ENCODE data around the gene RNU6-1. TPM values are rescaled to one million over a fixed set of nuclear protein-coding genes. Genes with fewer than 3 reads are reported as not detected.

RNU6-1 gene
- total and polyA plus RNA-seq, 2 donors (not counting 3 experiments of a cell fraction or from before 2014, with no cell fraction given) = not detected

DNA sequence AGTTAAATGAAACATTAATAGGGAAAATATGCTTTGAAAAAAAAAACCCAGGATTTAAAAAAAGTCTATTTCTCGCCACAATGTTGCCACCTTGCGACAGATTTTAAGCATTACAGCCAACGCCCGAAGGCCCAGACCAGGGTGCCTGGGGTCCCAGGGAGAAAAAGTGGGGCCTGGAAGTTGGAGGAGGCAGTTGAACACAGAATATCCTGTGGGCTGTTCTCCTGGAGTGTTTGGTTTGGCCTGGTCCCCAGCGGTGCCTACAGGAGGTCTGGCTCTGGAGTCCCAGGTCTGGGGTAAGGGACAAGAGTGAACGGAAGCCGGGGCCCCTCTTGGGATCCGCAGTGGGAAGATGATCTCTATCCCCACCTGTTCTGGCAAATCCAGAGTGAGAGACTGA lies 3.4 kb downstream of the RNU6-1 start:
- CTCF ChIA-PET = interaction anchor here (0.7 to 2.4 kb wide), 28 partner anchors 11 to 890 kb away, joined by 3 to 111 read pairs (median 4); partner anchors contain the start of gene C15orf61
- intact Hi-C loops (cut with micrococcal nuclease) = loop anchor here (1.0 to 5.0 kb wide), 5 partner anchors 315 to 890 kb away; partner anchors contain the start of gene C15orf61
- Histone ChIP-seq H3K36me3 (ENCODE audit: control insufficient read depth in 2 of 2, extremely low read depth in 1 of 2, insufficient read depth in 2 of 2, low read length in 2 of 2) (no peaks in the 10 kb centered on the region), H3K27me3 (ENCODE audit: control insufficient read depth in 2 of 2, insufficient read depth in 2 of 2, low read length in 2 of 2) (peaks cover 52 to 58% of the 10 kb centered on the region in 2 experiments), H3K4me2 (ENCODE audit: insufficient read depth, low read length) (peak overlapping the region; percentile 65), H4K20me1 (replicated peaks; ENCODE audit: control insufficient read depth, extremely low read depth, insufficient read depth, low read length) (no peaks in the 10 kb centered on the region), H3K9me1 (replicated peaks; ENCODE audit: control insufficient read depth, extremely low read depth, insufficient read depth, low read length) (no peaks in the 10 kb centered on the region), H3K79me2 (ENCODE audit: control insufficient read depth, insufficient read depth, low read length) (no peaks in the 10 kb centered on the region), H3K4me1 (ENCODE audit: control insufficient read depth, extremely low read depth, insufficient read depth, low read length) (peaks cover 42% of the 10 kb centered on the region), H3K9me3 (replicated peaks; ENCODE audit: control insufficient read depth, insufficient read depth, low read length) (no peaks in the 10 kb centered on the region), H3K27ac (ENCODE audit: insufficient read depth, low read depth, low read length) (no peak overlapping the region), H3K9ac (replicated peaks; ENCODE audit: extremely low read depth, insufficient read depth, low read length) (no peak overlapping the region), H3K4me3 (replicated peaks in 1 of 3; ENCODE audit: insufficient read depth in 1 of 3, low read depth in 1 of 3, low read length in 3 of 3) (peak overlapping the region in 1 of 3 experiments; percentile 47), H2AFZ (ENCODE audit: low read depth, low read length) (no peak overlapping the region)
- no TSS peak for BruUV-seq (replicated peaks)
- FAIRE-seq (peak; percentile 89), DNase-seq (ENCODE audit: low read depth, low spot score) (peak; percentile 52)
- POLR2A ChIA-PET = no interaction called here
- TF ChIP-seq FOS (IDR thresholded peaks at IDR 0.05; ENCODE audit: borderline replicate concordance, insufficient read depth, low read length) = no peak
- TF ChIP-seq MYC (IDR thresholded peaks at IDR 0.05; ENCODE audit: low read depth, low read length) = no peak
- TF ChIP-seq, protein P1, sequence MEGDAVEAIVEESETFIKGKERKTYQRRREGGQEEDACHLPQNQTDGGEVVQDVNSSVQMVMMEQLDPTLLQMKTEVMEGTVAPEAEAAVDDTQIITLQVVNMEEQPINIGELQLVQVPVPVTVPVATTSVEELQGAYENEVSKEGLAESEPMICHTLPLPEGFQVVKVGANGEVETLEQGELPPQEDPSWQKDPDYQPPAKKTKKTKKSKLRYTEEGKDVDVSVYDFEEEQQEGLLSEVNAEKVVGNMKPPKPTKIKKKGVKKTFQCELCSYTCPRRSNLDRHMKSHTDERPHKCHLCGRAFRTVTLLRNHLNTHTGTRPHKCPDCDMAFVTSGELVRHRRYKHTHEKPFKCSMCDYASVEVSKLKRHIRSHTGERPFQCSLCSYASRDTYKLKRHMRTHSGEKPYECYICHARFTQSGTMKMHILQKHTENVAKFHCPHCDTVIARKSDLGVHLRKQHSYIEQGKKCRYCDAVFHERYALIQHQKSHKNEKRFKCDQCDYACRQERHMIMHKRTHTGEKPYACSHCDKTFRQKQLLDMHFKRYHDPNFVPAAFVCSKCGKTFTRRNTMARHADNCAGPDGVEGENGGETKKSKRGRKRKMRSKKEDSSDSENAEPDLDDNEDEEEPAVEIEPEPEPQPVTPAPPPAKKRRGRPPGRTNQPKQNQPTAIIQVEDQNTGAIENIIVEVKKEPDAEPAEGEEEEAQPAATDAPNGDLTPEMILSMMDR (IDR thresholded peaks at IDR 0.05; ENCODE audit: extremely low read depth in 1 of 2, insufficient read depth in 1 of 2, low read depth in 1 of 2, low read length in 2 of 2) = peak; percentile 65 to 73
- no peak for TF ChIP-seq POLR2AphosphoS5 (IDR thresholded peaks at IDR 0.05; ENCODE audit: insufficient read depth, low read depth, low read length)
- dilution Hi-C loops (cut with MboI; ENCODE audit: extremely low pct_ligation_motif_present, low sequenced_read_pairs) = no loop called here

- H3K4me1 ChIP-seq (ENCODE audit: control insufficient read depth, extremely low read depth, insufficient read depth, low read length) = peaks cover 41% of the 10 kb centered on the region
- H3K27ac ChIP-seq (ENCODE audit: insufficient read depth, low read depth, low read length) = no peak overlapping the region
- dilution Hi-C loops (cut with MboI; ENCODE audit: extremely low pct_ligation_motif_present, low sequenced_read_pairs) = no loop called here
- H3K79me2 ChIP-seq (ENCODE audit: control insufficient read depth, insufficient read depth, low read length) = no peaks in the 10 kb centered on the region
- peaks cover 56 to 62% of the 10 kb centered on the region in 2 experiments for H3K27me3 ChIP-seq (ENCODE audit: control insufficient read depth in 2 of 2, insufficient read depth in 2 of 2, low read length in 2 of 2)
- H3K4me2 ChIP-seq (ENCODE audit: insufficient read depth, low read length) = peak overlapping the region; percentile 65
- CTCF ChIA-PET = interaction anchor here (0.7 to 2.4 kb wide), 25 partner anchors 10 to 889 kb away, joined by 3 to 111 read pairs (median 3); partner anchors contain the start of gene C15orf61
- H3K9ac ChIP-seq (replicated peaks; ENCODE audit: extremely low read depth, insufficient read depth, low read length) = peak overlapping the region; percentile 14
- H3K4me3 ChIP-seq (replicated peaks in 1 of 3; ENCODE audit: insufficient read depth in 1 of 3, low read depth in 1 of 3, low read length in 3 of 3) = peak overlapping the region in 2 of 3 experiments; percentile 29 to 47
- H3K9me3 ChIP-seq (replicated peaks; ENCODE audit: control insufficient read depth, insufficient read depth, low read length) = no peaks in the 10 kb centered on the region
- H3K36me3 ChIP-seq (ENCODE audit: control insufficient read depth in 2 of 2, extremely low read depth in 1 of 2, insufficient read depth in 2 of 2, low read length in 2 of 2) = no peaks in the 10 kb centered on the region
- H4K20me1 ChIP-seq (replicated peaks; ENCODE audit: control insufficient read depth, extremely low read depth, insufficient read depth, low read length) = no peaks in the 10 kb centered on the region
- TF ChIP-seq JUN (IDR thresholded peaks at IDR 0.05; ENCODE audit: borderline replicate concordance, insufficient read depth, insufficient read length, low read depth) (no peak), GATA2 (IDR thresholded peaks at IDR 0.05; ENCODE audit: insufficient read depth, insufficient read length, low read depth, low read length) (no peak), FOS (IDR thresholded peaks at IDR 0.05; ENCODE audit: borderline replicate concordance, insufficient read depth, low read length) (no peak), EZH2 (IDR thresholded peaks at IDR 0.05; ENCODE audit: borderline replicate concordance, low read depth, low read length, severe bottlenecking) (no peak)
- TF ChIP-seq, protein P2, sequence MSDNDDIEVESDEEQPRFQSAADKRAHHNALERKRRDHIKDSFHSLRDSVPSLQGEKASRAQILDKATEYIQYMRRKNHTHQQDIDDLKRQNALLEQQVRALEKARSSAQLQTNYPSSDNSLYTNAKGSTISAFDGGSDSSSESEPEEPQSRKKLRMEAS (IDR thresholded peaks at IDR 0.05; ENCODE audit: insufficient read depth, insufficient read length) = no peak
- no TSS peak for BruUV-seq (replicated peaks)
- peak overlapping the region; percentile 74 for H2AFZ ChIP-seq (ENCODE audit: low read depth, low read length)
- no peaks in the 10 kb centered on the region for H3K9me1 ChIP-seq (replicated peaks; ENCODE audit: control insufficient read depth, extremely low read depth, insufficient read depth, low read length)
- POLR2A ChIA-PET = no interaction called here
- intact Hi-C loops (cut with micrococcal nuclease) = loop anchor here (1.0 to 5.0 kb wide), 5 partner anchors 315 to 890 kb away; partner anchors contain the start of gene C15orf61
- DNase-seq (ENCODE audit: low read depth, low spot score) (no peak), FAIRE-seq (no peak)
These were observed 3.8 kb downstream of the RNU6-1 start for GRCh38 chr15:67836134-67836455.

Data from endothelial cell of umbilical vein (primary cell).